HL-60 (cell line): Measurements from ENCODE around the gene NR2F1.

Source experiments
- DNase-seq, 2 experiments: peaks; one replicate each; pipeline ENCODE4 v3.0.0-alpha.2; 2010 to 2020; ENCODE audit warnings: low read depth in 1 of 2, low spot score in 1 of 2
- H3K27ac ChIP-seq: fragments of 250-450 bp; sonication (Bioruptor Pico); replicated peaks from 2 replicates; pipeline ENCODE4 v1.5.1; 2020; ENCODE audit warnings: mild to moderate bottlenecking, moderate library complexity
- H3K27me3 ChIP-seq: fragments of 250-450 bp; sonication (Bioruptor Pico); 2 replicates; pipeline ENCODE4 v1.5.1; 2021; ENCODE audit warnings: mild to moderate bottlenecking, moderate library complexity; ENCODE audit not compliant: insufficient read depth, poor library complexity, severe bottlenecking
- H3K4me3 ChIP-seq: replicated peaks from 2 replicates; pipeline ENCODE4 v1.5.1; 2011; ENCODE audit warnings: mild to moderate bottlenecking, control low read depth, low read length; ENCODE audit not compliant: insufficient read depth
- CTCF ChIP-seq: IDR thresholded peaks from one replicate; pipeline ENCODE4 v1.5.1; 2011; ENCODE audit warnings: low read length, control low read depth, inconsistent platforms; ENCODE audit not compliant: insufficient read depth
- GABPA ChIP-seq: IDR thresholded peaks from 2 replicates; pipeline ENCODE4 v1.6.1; 2012; ENCODE audit warnings: low read depth
- POLR2AphosphoS5 ChIP-seq: IDR thresholded peaks from 2 replicates; pipeline ENCODE4 v1.6.1; 2012; ENCODE audit warnings: low read depth
- REST ChIP-seq: IDR thresholded peaks from 2 replicates; pipeline ENCODE4 v1.6.1; 2012; ENCODE audit warnings: low read depth; ENCODE audit not compliant: insufficient replicate concordance
- SPI1 ChIP-seq: IDR thresholded peaks from 2 replicates; pipeline ENCODE4 v1.6.1; 2012; ENCODE audit warnings: low read depth, mild to moderate bottlenecking, borderline replicate concordance

NR2F1 gene

GRCh38 chr5:93572608-93573353 is 10.2 kb upstream of the NR2F1 start:
- TF ChIP-seq GABPA (no peak), SPI1 (no peak), REST (no peak), CTCF (no peak), POLR2AphosphoS5 (no peak)

GRCh38 chr5:93573354-93574351 is 9.4 kb upstream of the NR2F1 start:
- Histone ChIP-seq H3K4me3 (no peak overlapping the region), H3K27ac (no peak overlapping the region), H3K27me3 (peaks cover 22% of the 10 kb centered on the region)
- no peak for DNase-seq
- TF ChIP-seq GABPA (no peak), CTCF (no peak), POLR2AphosphoS5 (no peak), SPI1 (no peak)

More at GRCh38 chr5:93572608-93573353, 10.2 kb upstream of the NR2F1 start:
- DNase-seq: no peak
- no peak overlapping the region for H3K27ac ChIP-seq
- no peak overlapping the region for H3K4me3 ChIP-seq
- peaks cover 22% of the 10 kb centered on the region for H3K27me3 ChIP-seq

GRCh38 chr5:93574491-93575305 is 8.3 kb upstream of the NR2F1 start:
- H3K4me3 ChIP-seq: no peak overlapping the region
- peaks cover 22% of the 10 kb centered on the region for H3K27me3 ChIP-seq
- no peak for TF ChIP-seq GABPA
- no peak for TF ChIP-seq CTCF
- TF ChIP-seq POLR2AphosphoS5: no peak
- no peak for TF ChIP-seq SPI1
- no peak for TF ChIP-seq REST
- H3K27ac ChIP-seq: no peak overlapping the region
- no peak for DNase-seq
